GM18499 (cell line): Measurements from ENCODE around the gene CA5A.
"Not testable (repeated sequence)": the region's sequence is repeated elsewhere in the genome, so short reads cannot be mapped to it uniquely, and the experiment has no call there.

Experiments
- ATAC-seq: cut with Tn5 transposase; IDR thresholded peaks from one replicate; pipeline ENCODE4 v1.9.1; 2021; ENCODE audit warnings: moderate number of reproducible peaks; ENCODE audit not compliant: insufficient read depth, unreplicated experiment

CA5A gene

DNA sequence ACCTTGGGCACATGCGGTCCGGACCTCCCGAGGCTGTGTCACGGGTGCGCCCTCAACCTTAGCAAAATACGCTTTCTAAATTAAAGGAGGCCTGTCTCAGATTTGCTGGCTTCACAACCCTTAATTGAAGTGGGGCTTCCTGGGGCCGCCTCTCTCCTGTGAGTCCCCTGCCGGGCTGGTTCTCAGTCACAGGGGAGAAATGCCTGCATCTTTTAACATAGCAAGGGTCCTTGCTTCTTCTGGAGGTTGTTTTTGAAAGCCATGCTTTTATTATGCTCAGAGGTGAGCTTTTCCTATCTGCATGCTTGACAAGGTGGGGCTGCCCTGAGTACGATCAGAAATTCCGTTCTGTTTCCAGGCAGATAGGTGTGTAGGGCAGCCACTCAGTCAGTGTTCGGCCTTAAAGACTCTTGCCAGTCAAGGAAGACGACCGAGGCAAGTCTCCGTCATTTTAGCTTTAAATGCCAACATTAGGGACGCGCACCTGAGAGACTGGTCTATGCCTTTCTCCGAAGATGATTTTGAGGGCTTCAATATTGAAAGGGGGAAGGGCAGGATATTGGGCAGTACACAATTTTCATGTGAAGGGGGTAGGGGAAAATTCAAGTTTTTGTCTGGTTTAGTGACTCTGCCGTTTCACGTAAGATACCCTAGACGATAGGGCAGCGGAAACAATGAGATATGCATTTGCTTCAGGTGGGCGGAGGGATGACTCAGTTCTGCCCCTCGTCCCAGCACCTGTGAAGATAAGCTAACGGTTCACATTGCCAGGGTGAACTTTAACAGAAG is 61.5 kb downstream of the CA5A start:
- no peak for ATAC-seq

DNA sequence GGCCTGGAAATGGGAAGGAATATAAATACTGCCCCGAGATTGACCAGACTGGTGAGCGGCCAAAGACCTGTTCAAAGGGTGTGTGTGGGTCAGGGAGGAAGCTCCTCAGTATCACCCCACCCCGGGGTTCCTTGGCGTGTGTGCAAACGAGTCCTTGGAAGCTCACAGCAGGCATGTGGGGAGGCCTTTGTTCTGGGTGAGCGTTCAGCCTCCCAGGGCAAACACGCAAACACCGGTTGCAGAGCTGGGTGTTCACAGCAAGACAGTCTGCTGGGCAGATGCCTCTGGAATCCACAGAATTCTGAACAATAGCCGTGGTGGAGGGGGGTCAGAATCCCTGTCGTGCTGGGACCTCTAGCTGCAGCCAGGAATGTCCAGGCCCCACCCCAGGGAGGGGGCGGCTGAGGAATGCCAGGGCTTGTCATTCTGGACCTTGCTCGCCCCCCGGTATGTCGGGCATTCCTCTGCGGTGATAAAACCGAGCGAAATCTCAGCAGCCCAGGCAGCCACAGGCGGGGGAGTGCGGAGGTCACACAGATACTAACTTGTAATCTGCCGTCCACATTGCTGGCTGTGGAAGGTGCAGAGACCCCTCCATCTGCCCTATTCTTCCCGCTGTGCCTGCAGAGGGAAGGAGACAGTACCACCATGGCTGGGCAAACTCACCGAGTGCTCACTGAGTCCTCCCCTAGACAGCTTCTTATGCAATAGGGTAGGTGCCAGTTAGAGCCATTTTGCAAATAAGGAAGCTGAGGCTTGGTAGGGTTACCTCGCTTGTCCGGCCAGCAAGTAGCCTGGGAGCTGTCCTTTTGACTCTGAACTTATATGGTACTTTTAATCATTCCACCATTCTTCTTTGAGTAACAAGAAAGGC is 65.7 kb downstream of the CA5A start:
- not testable (repeated sequence) for ATAC-seq

DNA sequence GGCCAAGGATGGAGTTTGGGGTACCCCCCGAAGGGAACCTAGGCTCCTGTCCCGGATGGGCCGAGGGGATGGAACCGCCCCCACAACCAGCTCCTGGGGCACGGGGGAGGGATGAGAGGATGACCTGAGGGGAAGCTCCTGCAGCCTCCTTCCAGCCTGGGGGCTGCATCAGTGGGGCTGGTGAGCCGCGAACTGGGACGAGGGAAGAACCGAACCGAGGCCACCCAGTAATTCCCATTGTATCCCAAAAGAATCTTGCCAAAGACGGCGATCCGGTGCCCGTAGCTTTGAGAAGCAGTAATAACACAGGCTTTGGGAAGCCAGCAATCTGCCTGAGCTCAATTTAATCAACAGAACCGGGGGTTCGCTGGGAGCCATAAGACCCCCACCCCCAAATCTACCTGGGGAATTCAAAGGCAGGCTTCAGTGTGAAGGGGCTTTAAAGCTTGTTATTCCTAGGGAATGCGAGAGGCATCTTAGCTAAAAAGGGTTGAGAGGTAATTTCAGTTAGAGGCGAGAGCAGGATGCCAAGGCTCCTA is 66.4 kb downstream of the CA5A start:
- ATAC-seq, result not testable (repeated sequence)

DNA sequence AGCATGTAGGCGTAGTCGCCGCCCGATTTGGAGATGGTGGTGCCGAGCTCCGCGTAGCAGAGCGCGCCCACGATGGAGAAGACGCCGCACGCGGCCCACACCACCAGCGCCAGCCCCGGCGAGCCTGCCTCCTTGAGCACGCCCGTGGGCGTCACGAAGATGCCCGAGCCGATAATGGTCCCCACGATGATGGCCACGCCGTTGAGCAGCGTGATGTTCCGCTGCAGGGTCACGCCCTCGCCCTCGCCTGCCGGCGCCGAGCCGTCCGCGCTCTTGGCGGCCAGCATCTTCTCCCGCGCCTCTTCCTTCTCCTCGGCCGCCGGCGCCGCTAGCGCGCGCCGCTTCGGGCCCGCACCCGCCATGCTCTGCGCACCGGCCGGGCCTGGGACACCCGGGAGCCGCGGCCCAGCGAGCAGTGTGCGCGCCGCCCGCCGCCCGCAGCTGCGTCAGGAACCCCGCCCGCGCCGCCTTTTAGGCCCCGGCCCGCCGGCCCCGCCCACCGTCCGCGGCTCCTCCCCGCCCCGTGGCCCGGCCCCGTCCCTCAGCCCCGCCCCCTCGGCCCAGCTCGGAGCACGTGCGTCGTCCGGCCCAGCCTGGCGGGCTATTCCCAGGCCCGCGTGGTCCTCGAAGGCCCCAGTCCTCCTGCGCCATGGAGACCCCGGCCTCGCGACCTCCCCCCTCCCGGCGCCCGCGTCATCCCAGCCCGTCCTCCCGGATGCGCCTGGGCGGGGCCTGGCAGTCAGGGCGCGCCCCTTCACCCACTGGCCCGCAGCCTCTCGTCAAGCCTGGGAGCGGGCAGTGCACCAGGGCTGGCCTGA is 67.1 kb downstream of the CA5A start, which contains the start of gene SLC7A5:
SLC7A5 (minus strand) TSS at position 447 of the 818 bp plus-strand sequence; CDS start at position 362, 85 bp downstream.
- ATAC-seq, result not testable (repeated sequence)

DNA sequence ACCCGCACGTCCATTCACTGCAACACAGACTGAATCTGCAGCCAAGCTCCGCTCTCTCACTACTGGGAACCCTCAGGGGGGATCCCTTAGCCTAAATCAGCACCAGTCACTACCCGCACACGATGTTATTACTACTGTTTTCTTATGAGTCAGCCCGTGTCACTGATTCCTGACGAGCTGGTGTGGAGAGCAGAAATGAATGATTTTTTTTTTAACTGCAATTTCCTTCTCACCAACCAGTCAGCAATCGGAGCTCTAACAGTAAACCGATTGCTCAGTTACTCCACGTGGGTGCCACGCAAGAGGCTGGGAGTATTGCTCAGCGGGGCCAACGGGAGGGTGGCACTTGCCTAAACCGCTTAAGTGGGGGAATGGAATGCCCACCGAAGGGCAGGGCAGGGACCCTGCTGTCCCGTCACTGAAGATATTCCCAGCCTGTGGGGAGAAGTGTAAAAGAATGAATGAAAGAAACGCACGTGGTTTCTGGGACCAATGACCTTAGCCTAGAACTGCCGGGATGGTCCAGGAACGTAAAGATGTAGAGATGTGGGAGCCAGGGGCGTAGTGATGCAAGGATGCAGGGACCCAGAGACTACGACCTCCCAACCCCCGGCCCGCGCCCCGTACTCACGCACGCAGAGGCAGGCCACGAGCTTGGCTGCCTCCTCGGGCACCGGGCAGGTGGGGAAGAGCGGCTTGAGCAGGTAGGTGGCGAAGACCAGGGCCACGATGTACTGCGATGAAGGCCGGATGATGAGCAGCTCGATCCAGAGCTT is 67.9 kb downstream of the CA5A start:
- not testable (repeated sequence) for ATAC-seq

DNA sequence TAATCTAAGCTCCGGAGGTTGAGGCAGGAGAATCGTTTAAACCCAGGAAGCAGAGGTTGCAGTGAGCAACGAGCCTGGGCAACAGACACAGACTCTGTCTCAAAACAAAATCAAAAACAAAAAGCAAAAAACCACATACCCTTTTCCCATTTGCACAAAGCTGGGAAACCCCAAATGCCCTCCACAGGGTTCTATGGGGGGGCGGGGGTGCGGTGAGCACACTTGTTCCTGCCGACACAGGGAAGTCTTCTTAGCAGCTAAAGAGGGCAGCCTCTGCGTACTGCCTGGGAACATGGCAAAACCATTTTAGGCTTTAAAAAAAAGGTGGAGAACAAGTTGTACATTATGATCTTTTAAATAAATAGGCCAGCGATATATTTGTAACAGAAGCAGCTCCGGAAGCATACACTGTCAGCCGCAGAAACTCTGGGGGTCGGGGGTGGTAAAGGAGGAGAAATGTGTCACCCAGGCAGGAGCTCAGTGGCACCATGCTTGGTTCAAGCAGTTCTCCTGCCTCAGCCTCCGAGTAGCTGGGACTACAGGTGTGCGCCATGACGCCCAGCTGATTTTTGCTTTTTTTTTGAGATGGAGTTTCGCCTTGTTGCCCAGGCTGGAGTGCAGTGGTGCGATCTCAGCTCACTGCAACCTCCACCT is 70.3 kb downstream of the CA5A start:
- not testable (repeated sequence) for ATAC-seq

DNA sequence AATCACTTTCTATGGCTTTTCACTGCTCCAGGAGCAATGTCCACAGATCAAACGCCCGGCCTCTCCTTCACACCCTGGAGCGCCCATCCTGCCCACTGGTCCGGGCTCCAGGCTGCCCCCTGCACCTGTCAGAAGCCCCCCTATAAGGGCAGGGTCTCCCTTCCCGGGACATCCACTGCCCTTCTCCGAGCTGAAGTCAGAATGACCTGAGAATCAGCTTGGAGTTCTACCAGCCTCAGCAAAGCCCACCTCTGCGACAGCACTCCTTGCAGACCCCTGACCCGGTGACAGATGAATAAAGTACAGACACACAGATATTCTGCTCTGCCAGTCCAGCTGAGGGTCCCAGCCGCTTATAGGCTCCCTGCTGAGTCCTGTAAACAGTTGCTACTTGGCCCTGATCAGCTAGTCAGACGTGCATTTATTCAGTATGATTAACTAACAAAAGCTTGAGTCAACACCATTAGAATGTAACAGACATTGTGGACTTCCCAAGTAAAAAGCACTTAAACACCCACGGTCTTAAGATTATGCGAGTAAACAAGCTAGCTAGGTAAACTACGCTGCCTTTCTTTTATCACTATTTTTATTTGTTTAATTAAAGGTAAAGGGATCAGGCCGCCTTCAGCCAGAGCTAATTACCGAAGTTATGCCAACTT is 71.9 kb downstream of the CA5A start:
- no peak for ATAC-seq

DNA sequence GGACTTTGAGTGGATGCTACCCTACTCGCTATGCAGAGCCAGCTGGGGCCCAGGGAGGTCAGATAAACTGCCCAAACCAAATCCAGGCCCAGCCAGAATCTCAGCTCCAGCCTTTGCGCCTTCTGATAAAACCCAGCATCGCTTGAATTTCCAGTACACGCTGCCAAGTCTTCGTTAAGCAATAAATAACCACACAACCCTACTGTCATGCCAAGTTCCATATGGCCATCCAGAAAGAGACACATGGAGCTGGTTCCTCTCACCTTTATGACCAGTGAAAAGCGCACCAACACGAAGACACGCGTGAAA is 73.0 kb downstream of the CA5A start:
- ATAC-seq, result not testable (repeated sequence)

DNA sequence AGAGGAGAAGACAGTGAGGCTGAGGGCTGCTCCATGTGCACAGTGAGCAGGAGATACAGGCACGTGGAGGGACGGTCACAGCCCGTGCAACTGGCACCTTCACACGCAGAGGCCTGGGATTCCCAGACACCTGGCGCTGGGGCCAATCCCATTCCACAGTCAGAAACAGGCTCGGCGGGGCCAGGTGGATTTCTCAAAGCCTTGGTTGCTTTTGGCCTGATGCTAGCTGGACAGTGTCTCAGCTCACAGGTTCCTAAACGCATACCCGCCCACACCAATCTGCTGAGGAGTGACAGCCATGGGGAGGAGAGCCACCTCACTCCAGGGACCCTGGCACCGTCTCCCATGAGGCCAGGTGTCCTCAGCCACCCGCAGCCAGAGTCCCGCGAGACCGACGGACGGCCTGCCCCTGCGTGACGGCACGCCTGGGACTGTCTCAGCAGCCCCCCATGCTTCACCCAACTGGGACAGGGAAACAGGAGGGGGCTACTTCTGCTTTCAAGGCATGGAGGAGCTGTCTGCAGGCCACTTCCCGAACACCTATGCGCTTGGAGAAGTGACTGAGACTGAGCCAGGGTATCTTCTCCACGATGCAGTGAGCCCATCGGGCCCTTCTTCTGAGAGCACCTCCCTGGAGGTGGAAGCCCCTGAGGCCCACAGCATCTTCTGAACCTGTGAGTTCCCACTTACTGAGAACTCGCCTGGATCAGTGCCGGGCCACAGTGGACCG is 73.6 kb downstream of the CA5A start:
- ATAC-seq, result not testable (repeated sequence)

DNA sequence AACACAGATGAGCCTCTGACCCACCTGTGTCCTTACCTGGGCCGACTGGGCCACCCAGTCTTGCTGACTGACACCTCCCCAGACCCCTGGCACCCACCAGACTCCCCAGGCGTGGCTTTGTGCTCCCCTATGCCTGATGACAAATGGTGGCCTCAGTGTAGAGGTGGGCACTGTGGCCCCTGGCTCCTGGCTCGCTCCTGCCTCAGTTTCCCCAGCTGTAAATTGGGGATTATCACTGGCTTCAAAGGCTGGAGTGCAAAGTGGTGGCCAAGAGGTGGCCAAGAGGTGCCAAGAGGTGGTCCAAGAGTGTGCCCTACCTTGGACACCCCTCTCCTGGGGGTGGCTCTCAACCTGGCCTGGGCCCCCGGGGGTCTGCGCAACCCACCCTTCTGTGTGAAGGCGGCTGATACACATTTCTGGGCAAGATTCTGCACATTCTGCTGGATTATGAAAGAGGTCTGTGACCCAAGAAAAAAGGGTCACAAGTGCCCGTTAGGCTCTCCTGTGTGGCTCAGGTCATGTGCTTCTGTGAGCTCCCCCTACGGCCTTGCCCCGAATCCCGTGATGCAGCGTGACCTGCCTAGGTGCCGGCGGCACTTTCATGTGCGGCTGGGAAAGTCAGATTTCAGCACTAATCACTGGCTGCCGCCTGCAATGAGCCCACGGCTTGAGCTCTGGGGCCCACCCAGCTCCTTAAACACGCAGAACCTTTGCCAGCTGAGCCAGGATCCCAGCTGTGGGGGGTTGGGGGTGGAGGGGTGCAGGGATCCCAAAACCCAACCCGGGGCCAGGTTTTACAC is 74.8 kb downstream of the CA5A start:
- ATAC-seq, result not testable (repeated sequence)

DNA sequence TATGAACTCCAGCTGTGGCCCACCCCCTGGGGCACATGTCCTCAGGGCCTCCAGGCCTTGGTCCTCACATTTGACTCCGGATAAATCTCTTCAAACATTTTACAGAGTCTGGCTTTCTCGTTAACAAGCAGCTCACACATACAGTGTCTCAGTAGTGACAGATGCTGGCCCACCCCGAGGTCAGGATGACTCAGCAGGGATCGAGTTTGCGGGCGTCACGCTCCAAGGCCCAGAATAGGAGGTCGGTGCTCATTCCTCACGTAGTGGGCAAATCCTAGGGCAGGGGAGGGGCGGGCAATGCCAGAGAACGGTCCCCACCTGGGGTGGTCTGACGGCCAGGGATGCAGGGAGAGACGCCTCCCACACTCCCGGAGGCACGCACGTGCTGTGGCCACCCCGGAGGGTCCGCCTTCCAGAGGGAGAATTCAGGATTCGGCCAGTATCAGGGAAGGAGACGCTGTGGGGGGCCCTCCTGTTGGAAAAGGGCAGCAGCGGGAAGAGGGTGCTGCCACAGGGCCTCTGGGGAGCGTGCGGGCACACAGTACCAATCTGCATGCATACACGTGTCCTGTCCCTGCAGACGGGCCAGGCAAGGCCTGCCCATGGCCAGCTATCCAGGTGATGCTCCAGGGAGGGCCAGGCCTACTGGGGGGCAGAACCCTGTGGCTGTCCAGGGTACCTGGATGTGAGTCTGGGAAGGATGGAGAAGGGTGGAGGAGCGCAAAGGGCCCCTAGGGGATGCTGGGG is 75.6 kb downstream of the CA5A start:
- ATAC-seq, result no peak

DNA sequence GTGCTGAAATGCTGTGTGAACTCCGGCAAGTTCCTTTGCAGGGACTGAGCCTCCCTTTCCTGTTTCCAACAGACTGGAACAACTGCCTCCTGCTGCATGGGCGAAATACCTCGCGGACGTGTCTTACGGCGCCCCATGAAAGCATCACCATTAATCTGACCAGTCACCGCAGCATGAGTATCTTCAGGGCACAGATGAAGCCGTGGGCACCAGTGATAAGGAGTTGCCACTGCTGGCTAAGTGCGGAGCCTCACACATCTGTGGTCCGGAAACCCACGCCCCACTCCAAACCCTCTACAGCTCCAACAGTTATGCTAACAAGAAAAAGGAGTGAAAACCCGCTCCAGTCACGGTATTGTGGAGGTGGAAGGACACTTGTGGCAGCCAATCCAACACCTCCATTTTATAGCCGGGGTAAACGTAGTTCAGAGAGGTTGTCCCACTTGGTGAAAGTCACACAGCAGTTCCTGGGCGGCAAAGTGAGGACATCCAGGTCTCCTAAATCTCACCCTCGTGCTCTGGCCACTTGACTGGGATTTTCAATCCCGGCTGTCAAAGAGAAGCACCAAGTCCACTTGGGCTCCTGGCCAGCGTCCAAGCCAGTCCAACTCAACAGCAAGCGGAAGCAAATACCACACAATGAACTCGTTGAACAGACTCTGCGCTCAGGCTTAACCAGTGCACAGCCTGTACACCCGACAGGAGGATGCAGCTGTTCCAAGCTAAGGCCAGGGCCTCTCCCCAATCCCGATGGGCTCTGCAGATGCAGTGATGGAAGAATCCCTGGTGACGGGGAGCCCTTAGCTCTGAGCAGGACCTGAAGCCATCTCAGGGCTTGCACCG is 78.0 kb downstream of the CA5A start:
- not testable (repeated sequence) for ATAC-seq

DNA sequence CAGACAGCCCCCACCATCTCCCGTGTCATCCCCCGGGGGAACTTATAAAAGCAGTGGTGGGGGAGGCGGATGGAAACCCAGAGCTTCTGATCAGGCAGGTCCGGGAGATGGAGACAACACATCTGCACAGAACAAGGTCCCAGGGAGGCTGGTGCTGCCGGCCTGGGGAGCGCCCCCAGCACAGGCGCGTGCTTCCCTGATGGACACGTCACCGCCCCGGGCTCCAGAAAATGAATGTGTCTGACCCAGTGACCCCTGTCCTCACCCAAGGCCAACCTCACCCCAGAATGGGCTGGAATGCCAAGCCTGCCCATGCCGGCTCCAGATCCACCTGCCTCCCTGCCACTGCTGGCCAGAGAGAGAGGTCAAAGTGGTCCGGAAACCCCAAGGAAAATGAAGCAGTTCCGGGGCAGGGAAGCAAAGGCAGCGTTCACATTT is 79.5 kb downstream of the CA5A start:
- ATAC-seq, result no peak

DNA sequence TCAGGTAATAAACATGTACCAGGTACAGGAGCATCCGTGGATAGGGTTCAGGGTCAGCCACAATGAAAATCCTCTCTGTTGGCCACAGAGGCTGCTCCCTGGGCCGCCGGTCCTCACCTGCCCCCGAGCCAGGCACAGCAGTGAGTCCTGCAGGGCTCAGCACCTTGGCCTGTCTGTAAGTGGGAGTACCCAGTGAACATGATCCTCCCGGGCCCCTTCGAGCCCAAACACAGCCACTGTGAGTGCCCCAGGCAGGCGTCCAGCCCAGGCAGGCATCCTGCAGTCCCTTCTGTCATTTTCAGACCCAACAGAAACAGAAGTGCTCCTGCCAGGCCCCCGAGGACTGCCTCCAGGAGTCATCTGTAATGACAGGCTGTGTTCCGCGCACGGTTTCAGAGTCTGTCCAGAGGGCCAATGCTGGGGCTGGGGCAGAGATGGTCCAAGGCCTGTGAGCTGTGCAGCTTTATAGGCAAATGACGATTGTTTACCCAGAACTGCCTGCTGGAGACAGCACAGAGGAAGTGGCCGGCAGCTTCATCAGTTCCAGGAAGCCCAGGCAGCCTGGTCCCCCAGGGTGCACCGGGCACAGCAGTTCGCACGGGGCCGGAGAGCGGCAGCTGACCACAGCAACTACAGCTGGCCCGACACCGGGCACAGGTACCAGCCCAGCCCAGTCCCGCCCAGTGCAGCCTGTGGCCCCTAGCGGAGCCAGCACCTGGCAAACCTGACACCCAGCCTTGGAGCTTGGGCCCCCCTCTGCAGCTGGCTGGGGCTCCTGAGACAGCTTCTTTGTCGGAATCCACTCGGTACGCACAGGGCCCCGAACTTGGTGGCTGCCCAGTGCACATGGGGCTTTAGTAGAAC is 80.2 kb downstream of the CA5A start:
- no peak for ATAC-seq
